PFSK-1 (cell line): Measurements from ENCODE around the gene PDE8A.

ENCODE experiments used
- POLR2AphosphoS5 ChIP-seq: IDR thresholded peaks from 2 replicates; pipeline ENCODE4 v1.6.1; 2012; ENCODE audit warnings: low read depth, mild to moderate bottlenecking, control low read depth, low read length, moderate library complexity
- SIN3A ChIP-seq: IDR thresholded peaks from 2 replicates; pipeline ENCODE4 v1.6.1; 2012; ENCODE audit warnings: mild to moderate bottlenecking, low read length, moderate library complexity, borderline replicate concordance; ENCODE audit not compliant: insufficient read depth
- TF ChIP-seq, protein P1 (sequence below), 2 experiments: IDR thresholded peaks; 2 replicates each; pipeline versions ENCODE4 v1.6.1 to v1.8.0; 2011 to 2012; ENCODE audit warnings: low read depth in 2 of 2, low read length in 2 of 2, control low read depth in 1 of 2, inconsistent platforms in 1 of 2, mild to moderate bottlenecking in 1 of 2, moderate library complexity in 1 of 2; ENCODE audit not compliant: insufficient read depth in 1 of 2

DNA sequence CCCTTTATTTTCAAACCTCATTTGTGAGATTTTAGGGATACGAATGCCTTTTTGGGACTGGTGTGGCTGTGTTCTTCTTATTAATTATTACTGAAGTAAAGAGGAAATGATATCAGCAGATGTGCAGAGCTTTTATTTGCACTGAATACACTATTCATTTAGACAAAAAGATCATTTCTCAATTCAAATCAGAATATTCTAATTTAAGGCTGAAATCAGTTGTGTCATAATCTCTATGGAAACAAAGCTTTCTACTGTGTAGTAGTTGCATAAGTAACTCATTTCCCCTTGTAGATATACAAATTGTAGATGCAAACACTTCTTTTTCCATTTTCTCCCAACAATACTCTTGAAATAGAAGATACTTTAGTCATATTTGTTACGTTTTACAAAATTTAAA is 56.0 kb downstream of the PDE8A start:
- TF ChIP-seq, protein P1, sequence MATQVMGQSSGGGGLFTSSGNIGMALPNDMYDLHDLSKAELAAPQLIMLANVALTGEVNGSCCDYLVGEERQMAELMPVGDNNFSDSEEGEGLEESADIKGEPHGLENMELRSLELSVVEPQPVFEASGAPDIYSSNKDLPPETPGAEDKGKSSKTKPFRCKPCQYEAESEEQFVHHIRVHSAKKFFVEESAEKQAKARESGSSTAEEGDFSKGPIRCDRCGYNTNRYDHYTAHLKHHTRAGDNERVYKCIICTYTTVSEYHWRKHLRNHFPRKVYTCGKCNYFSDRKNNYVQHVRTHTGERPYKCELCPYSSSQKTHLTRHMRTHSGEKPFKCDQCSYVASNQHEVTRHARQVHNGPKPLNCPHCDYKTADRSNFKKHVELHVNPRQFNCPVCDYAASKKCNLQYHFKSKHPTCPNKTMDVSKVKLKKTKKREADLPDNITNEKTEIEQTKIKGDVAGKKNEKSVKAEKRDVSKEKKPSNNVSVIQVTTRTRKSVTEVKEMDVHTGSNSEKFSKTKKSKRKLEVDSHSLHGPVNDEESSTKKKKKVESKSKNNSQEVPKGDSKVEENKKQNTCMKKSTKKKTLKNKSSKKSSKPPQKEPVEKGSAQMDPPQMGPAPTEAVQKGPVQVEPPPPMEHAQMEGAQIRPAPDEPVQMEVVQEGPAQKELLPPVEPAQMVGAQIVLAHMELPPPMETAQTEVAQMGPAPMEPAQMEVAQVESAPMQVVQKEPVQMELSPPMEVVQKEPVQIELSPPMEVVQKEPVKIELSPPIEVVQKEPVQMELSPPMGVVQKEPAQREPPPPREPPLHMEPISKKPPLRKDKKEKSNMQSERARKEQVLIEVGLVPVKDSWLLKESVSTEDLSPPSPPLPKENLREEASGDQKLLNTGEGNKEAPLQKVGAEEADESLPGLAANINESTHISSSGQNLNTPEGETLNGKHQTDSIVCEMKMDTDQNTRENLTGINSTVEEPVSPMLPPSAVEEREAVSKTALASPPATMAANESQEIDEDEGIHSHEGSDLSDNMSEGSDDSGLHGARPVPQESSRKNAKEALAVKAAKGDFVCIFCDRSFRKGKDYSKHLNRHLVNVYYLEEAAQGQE (IDR thresholded peaks at IDR 0.05; ENCODE audit: insufficient read depth in 1 of 2, low read depth in 2 of 2, low read length in 2 of 2): no peak
- TF ChIP-seq POLR2AphosphoS5 (no peak), SIN3A (no peak)
